H1 (cell line): ENCODE measurements around the gene LLGL1.

Experiments used
- EGR1 ChIP-seq: IDR thresholded peaks from 2 replicates; pipeline ENCODE4 v1.6.1; 2011; ENCODE audit warnings: low read depth, low read length, borderline replicate concordance
- HDAC6 ChIP-seq: IDR thresholded peaks from one replicate; pipeline ENCODE4 v1.7.1; 2012; ENCODE audit warnings: low read depth, mild to moderate bottlenecking, inconsistent platforms, low read length, moderate library complexity
- KDM1A ChIP-seq: fragments of 200-600, 300-600 bp; sonication (generic); IDR thresholded peaks from 2 replicates; pipeline ENCODE4 v1.7.1; 2016; ENCODE audit warnings: mild to moderate bottlenecking, low read length, borderline replicate concordance
- TAF1 ChIP-seq: IDR thresholded peaks from 2 replicates; pipeline ENCODE4 v1.6.1; 2011; ENCODE audit warnings: mild to moderate bottlenecking, low read depth, low read length

DNA sequence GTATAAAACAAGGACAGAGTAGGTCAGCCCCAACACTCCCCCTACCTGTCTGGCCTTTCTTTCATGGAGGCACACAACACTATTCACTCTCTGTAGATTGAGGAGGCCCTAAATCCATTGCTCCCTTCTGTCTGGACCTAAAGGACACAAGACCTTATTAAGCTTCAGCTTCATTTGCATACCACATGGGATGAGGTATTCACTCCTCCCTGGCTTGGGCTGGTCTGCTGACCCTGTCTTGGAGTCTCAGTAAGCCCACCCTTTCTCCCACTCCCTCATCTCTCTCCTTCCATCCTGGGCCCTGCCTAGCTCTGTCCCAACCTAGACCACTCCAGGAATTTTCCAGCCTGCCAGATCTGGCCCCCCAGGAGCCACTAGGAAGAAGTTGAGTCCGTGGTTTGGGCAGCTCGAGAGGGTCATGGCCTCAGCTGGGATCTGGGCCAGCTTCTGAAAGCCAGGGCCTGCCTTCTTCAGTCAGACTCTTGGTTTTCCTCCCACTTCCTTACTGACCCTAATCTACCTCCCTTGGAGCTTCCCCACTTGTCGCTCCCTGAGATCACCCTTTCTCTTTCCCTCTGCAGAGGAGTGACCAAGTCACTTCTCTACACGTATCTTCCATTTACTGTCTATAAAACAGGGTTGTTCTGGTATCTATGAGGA lies 6.5 kb upstream of the LLGL1 start:
- TF ChIP-seq EGR1 (no peak), HDAC6 (no peak), TAF1 (no peak), KDM1A (no peak)
